Spleen (tissue), 11 donors: ENCODE measurements around the gene GOLGA3. TPM values are rescaled to one million over a fixed set of nuclear protein-coding genes. Genes with fewer than 3 reads are reported as not detected.

Experiments used
- DNase-seq: peaks from one replicate; pipeline ENCODE4 v3.0.0-alpha.2; 2020
- H3K27ac ChIP-seq, 8 donors: fragments of 200-600 bp; sonication (generic) in 7 of 8; 1 replicate in 4 of 8; 2 replicates in 4 of 8; pipeline versions ENCODE4 v1.5.0 to v1.8.0; 2016 to 2021; ENCODE audit warnings: inconsistent platforms in 4 of 8, mild to moderate bottlenecking in 4 of 8, moderate library complexity in 1 of 8
- H3K27me3 ChIP-seq, 7 donors: fragments of 200-600 bp; sonication (generic) in 6 of 7; replicated peaks in 1 of 7; 1 replicate in 4 of 7; 2 replicates in 3 of 7; pipeline versions ENCODE4 v1.5.0 to v1.8.0; 2016 to 2021; ENCODE audit warnings: inconsistent platforms in 3 of 7, mild to moderate bottlenecking in 1 of 7
- H3K36me3 ChIP-seq, 6 donors: fragments of 200-600 bp; sonication (generic) in 5 of 6; 1 replicate in 4 of 6; 2 replicates in 2 of 6; pipeline versions ENCODE4 v1.5.0 to v1.8.0; 2016 to 2021; ENCODE audit warnings: inconsistent platforms in 2 of 6
- H3K4me1 ChIP-seq, 6 donors: fragments of 200-600 bp; sonication (generic) in 5 of 6; 1 replicate in 3 of 6; 2 replicates in 3 of 6; pipeline versions ENCODE4 v1.5.0 to v1.8.0; 2016 to 2021; ENCODE audit warnings: inconsistent platforms in 3 of 6
- H3K4me3 ChIP-seq, 8 donors: fragments of 200-600 bp; sonication (generic) in 7 of 8; 1 replicate in 4 of 8; 2 replicates in 4 of 8; pipeline versions ENCODE4 v1.5.0 to v1.8.0; 2016 to 2021; ENCODE audit warnings: inconsistent platforms in 4 of 8, mild to moderate bottlenecking in 4 of 8, moderate library complexity in 2 of 8
- H3K9me3 ChIP-seq, 8 donors: fragments of 200-600 bp; sonication (generic) in 7 of 8; 1 replicate in 4 of 8; 2 replicates in 4 of 8; pipeline versions ENCODE4 v1.5.0 to v1.8.0; 2016 to 2021; ENCODE audit warnings: inconsistent platforms in 4 of 8
- POLR2A ChIP-seq, 3 donors: fragments of 450-650 bp; IDR thresholded peaks; one replicate each; pipeline ENCODE4 v1.5.1; 2017; ENCODE audit warnings: antibody characterized with exemption in 3 of 3, mild to moderate bottlenecking in 1 of 3
- POLR2AphosphoS5 ChIP-seq, 3 donors: sonication (generic); formaldehyde crosslinking; IDR thresholded peaks; one replicate each; pipeline ENCODE4 v1.5.1; 2017; ENCODE audit warnings: antibody characterized with exemption in 3 of 3
- WGBS, 5 donors: extraction: QIAGEN DNeasy Blood & Tissue Kit in 3 of 5; methylation state at CpG; one replicate each; pipeline versions ENCODE4 v1.1.5 to v1.1.7; 2013 to 2018; 5-methylcytosine and 5-hydroxymethylcytosine counted together
- intact Hi-C: fragments of 100-400 bp; cut with DNase I; formaldehyde crosslinking; loops from one replicate; pipeline ENCODE4 v1.15.0; 2023; ENCODE audit warnings: low total_unique reads
- polyA plus RNA-seq, 3 donors: library from polyadenylated mRNA; stranded (reverse); fragments of 200-250 nt; gene quantifications; one replicate each; pipeline ENCODE4 v1.2.1, GENCODE V29; 2013
- small RNA-seq, 4 donors: library from RNA; depleted of rRNA; stranded (forward); fragments of <200 nt; gene quantifications; one replicate each; pipeline ENCODE3, GENCODE V24; 2016
- total RNA-seq, 7 donors: library from RNA; depleted of rRNA in 3 of 7; stranded (reverse); fragments of >200 nt in 3 of 7; fragmentation: NEBNext Ultra II Directional in 4 of 7; extraction: Animal tissue kit (Norgen Biotek cat#: 25700) in 4 of 7; gene quantifications; one replicate each; pipeline versions ENCODE4 v1.1.0 to v1.2.1, GENCODE V29; 2016 to 2021
- TF ChIP-seq, protein P1 (sequence below), 11 experiments: fragments of 200-600 bp in 7 of 11; fragments of 450-650 bp in 4 of 11; sonication (generic) in 4 of 11; IDR thresholded peaks in 8 of 11; conservative IDR thresholded peaks in 3 of 11; 1 replicate in 7 of 11; 2 replicates in 4 of 11; pipeline versions ENCODE4 v1.4.0 to v1.8.0; 2016 to 2021; ENCODE audit warnings: antibody characterized with exemption in 11 of 11, inconsistent platforms in 4 of 11, mild to moderate bottlenecking in 1 of 11
- donor health status: healthy with polysubstance abuse.
- donor health status: DM: no; HTN: no; CAD: no; lungs with moderate emphysema.
- donor health status: DM: no; HTN: no; CAD: no.
- donor health status: Bipolar disorder and iron deficiency.
- donor health status: healthy.
- donor health status: DM: no; HTN: no; CAD: no.
- donor health status: DM: yes; HTN: yes; CAD: no.

GOLGA3 gene
- total and polyA plus RNA-seq, 10 donors, result 6.8 to 80.9 (median 52.0) TPM

DNA sequence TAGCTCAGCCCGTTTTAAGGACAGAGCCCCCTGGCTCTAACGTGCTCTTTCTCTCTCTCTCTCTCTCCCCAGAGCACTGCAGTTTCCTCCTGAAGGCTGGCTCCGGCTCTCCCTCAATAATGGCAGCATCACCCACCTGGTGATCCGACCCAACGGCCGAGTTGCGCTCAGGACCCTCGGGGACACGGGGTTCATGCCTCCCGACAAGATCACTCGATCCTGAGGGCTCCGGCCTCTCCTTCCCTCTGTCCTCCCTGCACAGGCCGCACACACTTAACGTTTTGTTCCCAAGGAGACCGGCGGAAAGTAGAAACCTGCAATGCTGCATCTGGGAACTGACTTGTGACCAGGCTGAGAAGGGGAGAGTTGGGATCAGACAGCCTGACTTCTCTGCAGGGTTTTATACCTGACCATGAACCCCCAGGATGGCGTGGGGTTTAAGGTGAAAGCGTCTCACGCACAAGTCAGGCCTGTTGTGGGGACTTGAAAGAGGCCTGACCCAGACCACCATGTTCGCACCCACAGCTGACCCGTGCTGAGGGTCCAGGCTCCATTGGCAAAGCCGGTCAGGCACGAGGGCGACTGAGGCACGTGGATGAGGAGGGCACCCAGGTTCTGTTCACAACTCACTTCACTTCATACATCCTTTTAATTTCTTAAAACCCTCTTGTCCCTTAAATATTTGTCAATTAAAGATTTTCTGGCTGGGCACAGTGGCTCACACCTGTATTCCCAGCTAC lies 107.9 kb downstream of the GOLGA3 start:
- intact Hi-C loops, result no loop called here
- no peak overlapping the region for H3K4me3 ChIP-seq
- 93 to 95% (median 95%) methylated on average over 25 of the region's 25 CpGs for WGBS, 5 donors
- H3K27ac ChIP-seq, result no peak overlapping the region
- H3K9me3 ChIP-seq, result no peaks in the 10 kb centered on the region
- no peak for DNase-seq
- H3K27me3 ChIP-seq, result no peaks in the 10 kb centered on the region
- TF ChIP-seq POLR2A (IDR thresholded peaks at IDR 0.05) (no peak), POLR2AphosphoS5 (IDR thresholded peaks at IDR 0.05) (peak in 1 of 3 donors; percentile 51)
- TF ChIP-seq, protein P1, sequence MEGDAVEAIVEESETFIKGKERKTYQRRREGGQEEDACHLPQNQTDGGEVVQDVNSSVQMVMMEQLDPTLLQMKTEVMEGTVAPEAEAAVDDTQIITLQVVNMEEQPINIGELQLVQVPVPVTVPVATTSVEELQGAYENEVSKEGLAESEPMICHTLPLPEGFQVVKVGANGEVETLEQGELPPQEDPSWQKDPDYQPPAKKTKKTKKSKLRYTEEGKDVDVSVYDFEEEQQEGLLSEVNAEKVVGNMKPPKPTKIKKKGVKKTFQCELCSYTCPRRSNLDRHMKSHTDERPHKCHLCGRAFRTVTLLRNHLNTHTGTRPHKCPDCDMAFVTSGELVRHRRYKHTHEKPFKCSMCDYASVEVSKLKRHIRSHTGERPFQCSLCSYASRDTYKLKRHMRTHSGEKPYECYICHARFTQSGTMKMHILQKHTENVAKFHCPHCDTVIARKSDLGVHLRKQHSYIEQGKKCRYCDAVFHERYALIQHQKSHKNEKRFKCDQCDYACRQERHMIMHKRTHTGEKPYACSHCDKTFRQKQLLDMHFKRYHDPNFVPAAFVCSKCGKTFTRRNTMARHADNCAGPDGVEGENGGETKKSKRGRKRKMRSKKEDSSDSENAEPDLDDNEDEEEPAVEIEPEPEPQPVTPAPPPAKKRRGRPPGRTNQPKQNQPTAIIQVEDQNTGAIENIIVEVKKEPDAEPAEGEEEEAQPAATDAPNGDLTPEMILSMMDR (IDR thresholded peaks at IDR 0.05 in 8 of 11, conservative IDR thresholded peaks at IDR 0.05 in 3 of 11), result no peak
- H3K4me1 ChIP-seq, result no peaks in the 10 kb centered on the region
- peaks cover 3 to 100% (median 90%) of the 10 kb centered on the region in 6 donors for H3K36me3 ChIP-seq

DNA sequence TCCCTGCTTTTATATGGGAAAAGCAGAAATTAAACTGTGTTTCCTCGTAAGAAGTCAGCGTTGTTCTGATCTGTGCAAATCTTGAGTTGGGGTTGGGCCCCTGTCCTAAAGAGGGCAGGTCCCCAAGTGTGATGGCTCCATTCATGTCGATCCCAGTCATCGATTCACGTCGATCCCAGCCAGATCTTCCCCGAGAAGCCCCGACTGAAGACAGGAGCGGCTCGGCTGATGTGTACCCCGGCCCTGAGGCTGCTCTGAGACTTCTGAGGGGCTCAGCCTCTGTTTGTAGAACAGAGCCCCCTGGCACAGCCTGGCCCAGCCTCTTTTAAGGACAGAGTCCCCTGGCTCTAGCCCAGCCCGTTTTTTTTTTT lies 108.7 kb downstream of the GOLGA3 start:
- WGBS, 5 donors, result 89 to 95% (median 92%) methylated on average over 12 of the region's 12 CpGs
- DNase-seq, result no peak
- no peaks in the 10 kb centered on the region for H3K9me3 ChIP-seq
- no peaks in the 10 kb centered on the region for H3K27me3 ChIP-seq
- TF ChIP-seq POLR2AphosphoS5 (IDR thresholded peaks at IDR 0.05) (no peak), POLR2A (IDR thresholded peaks at IDR 0.05) (no peak)
- TF ChIP-seq, protein P1 (IDR thresholded peaks at IDR 0.05 in 8 of 11, conservative IDR thresholded peaks at IDR 0.05 in 3 of 11), result no peak
- peaks cover 3 to 100% (median 85%) of the 10 kb centered on the region in 6 donors for H3K36me3 ChIP-seq
- no peaks in the 10 kb centered on the region for H3K4me1 ChIP-seq
- H3K4me3 ChIP-seq, result no peak overlapping the region
- H3K27ac ChIP-seq, result no peak overlapping the region
- intact Hi-C loops, result no loop called here

DNA sequence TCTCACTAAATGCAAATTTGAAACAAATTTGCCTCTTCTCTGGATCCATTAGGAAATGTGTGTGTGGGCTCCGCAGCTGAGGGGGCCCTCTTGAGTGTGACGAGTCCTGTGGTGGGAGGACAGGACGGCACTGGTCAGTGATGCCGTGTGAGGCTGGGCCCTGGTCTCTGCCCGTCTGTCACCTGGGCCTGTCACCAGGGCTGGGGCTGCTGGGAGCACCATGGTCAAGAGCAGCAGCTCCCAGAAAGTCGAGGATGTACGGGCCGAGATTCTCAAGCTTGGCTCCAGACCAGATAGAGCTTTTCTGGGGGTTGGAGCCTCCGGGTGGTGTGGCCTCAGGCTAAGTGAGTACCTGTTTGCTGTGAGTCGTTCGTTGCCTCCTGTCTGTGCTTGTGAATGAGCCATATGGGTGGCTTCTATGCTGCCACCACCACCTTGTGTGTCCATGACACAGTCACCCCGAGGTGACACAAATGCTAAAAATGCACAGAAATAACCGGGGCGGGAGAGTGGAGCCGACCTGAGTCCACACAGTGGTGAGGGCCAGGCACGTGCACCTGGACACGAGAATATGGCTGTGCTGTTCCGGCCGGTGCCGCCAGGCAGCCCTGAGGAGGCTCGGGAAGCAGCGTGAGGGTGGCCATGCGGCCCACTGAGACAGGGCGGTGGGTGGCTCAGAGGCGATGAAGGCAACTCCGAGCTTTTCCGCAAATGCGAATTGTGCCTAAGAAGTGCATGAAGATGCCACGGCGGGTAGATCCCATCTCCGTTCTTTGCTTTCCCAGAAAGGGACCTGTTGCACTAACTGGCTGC lies 109.3 kb downstream of the GOLGA3 start:
- Histone ChIP-seq H3K27me3 (no peaks in the 10 kb centered on the region), H3K4me3 (no peak overlapping the region), H3K36me3 (peaks cover 3 to 100% (median 82%) of the 10 kb centered on the region in 6 donors), H3K4me1 (no peaks in the 10 kb centered on the region), H3K27ac (no peak overlapping the region), H3K9me3 (no peaks in the 10 kb centered on the region)
- intact Hi-C loops, result no loop called here
- TF ChIP-seq, protein P1 (IDR thresholded peaks at IDR 0.05 in 8 of 11, conservative IDR thresholded peaks at IDR 0.05 in 3 of 11), result no peak
- peak in 1 of 3 donors; percentile 65 for TF ChIP-seq POLR2AphosphoS5 (IDR thresholded peaks at IDR 0.05)
- DNase-seq, result no peak
- WGBS, 5 donors, result 92 to 95% (median 94%) methylated on average over 30 to 31 of the region's 31 CpGs

Small RNA genes within 50 kb of the gene (small RNA-seq; reads per million reads assigned to genes)
- gene RNA5SP379, result 0 to 0.07 (median 0.03) reads per million in 4 donors

Other genes with a start within 250 kb of the GOLGA3 start
- gene LRCOL1, start 218.3 kb downstream of the GOLGA3 start, total RNA-seq, result 1 to 10 TPM in 1 of 7 donors, under 1 TPM in 4, not detected in 2; 0.54 to 4.1 (median 0.83) TPM
- gene LRCOL1, start 218.3 kb downstream of the GOLGA3 start, polyA plus RNA-seq, result 1 to 10 TPM; 2.0 to 4.0 (median 3.8) TPM
- gene P2RX2, start 210.1 kb downstream of the GOLGA3 start, total RNA-seq, result 1 to 10 TPM in 5 of 7 donors, under 1 TPM in 2; 0.77 to 3.0 (median 1.7) TPM
- 1 to 10 TPM; 2.8 to 4.5 (median 2.9) TPM for gene P2RX2, start 210.1 kb downstream of the GOLGA3 start, polyA plus RNA-seq
- gene POLE, start 141.5 kb downstream of the GOLGA3 start, total RNA-seq, result 100 to 1,000 TPM in 3 of 7 donors, 10 to 100 TPM in 4; 70.1 to 122 (median 99.6) TPM
- gene POLE, start 141.5 kb downstream of the GOLGA3 start, polyA plus RNA-seq, result 10 to 100 TPM; 18.1 to 37.6 (median 30.4) TPM
- gene PXMP2, start 141.3 kb downstream of the GOLGA3 start, total RNA-seq, result 10 to 100 TPM in 4 of 7 donors, 1 to 10 TPM in 3; 8.4 to 19.6 (median 10.0) TPM
- gene PXMP2, start 141.3 kb downstream of the GOLGA3 start, polyA plus RNA-seq, result 10 to 100 TPM in 1 of 3 donors, 1 to 10 TPM in 2; 3.3 to 11.3 (median 7.7) TPM
- 10 to 100 TPM; 19.4 to 28.8 (median 21.7) TPM for gene PGAM5, start 118.0 kb downstream of the GOLGA3 start, total RNA-seq
- 10 to 100 TPM in 2 of 3 donors, 1 to 10 TPM in 1; 8.2 to 24.0 (median 14.1) TPM for gene PGAM5, start 118.0 kb downstream of the GOLGA3 start, polyA plus RNA-seq
- gene ANKLE2, start 67.0 kb downstream of the GOLGA3 start, total RNA-seq, result 10 to 100 TPM; 60.4 to 86.5 (median 82.3) TPM
- gene ANKLE2, start 67.0 kb downstream of the GOLGA3 start, polyA plus RNA-seq, result 10 to 100 TPM; 25.7 to 48.5 (median 40.4) TPM
- 10 to 100 TPM; 60.4 to 87.2 (median 68.1) TPM for gene CHFR, start 58.7 kb upstream of the GOLGA3 start, total RNA-seq
- 10 to 100 TPM; 26.7 to 46.1 (median 41.8) TPM for gene CHFR, start 58.7 kb upstream of the GOLGA3 start, polyA plus RNA-seq
- gene ZNF605, start 127.4 kb upstream of the GOLGA3 start, total RNA-seq, result 10 to 100 TPM; 11.0 to 18.9 (median 12.5) TPM
- 1 to 10 TPM; 1.6 to 3.3 (median 1.9) TPM for gene ZNF605, start 127.4 kb upstream of the GOLGA3 start, polyA plus RNA-seq
- gene ZNF26, start 157.5 kb upstream of the GOLGA3 start, total RNA-seq, result 10 to 100 TPM; 13.2 to 28.7 (median 20.6) TPM
- gene ZNF26, start 157.5 kb upstream of the GOLGA3 start, polyA plus RNA-seq, result 1 to 10 TPM; 4.0 to 6.1 (median 5.6) TPM
- gene ZNF84, start 208.6 kb upstream of the GOLGA3 start, total RNA-seq, result 10 to 100 TPM; 20.9 to 36.3 (median 31.6) TPM
- 10 to 100 TPM in 2 of 3 donors, 1 to 10 TPM in 1; 8.6 to 13.4 (median 11.2) TPM for gene ZNF84, start 208.6 kb upstream of the GOLGA3 start, polyA plus RNA-seq